GM08714 (cell line): Measurements from ENCODE around the gene TMEM205.
A peak's percentile ranks its signal among the peaks of the same experiment; 100 is the strongest.
"Not testable (repeated sequence)": the region's sequence is repeated elsewhere in the genome, so short reads cannot be mapped to it uniquely, and the experiment has no call there.

Experiments
- H3K4me3 ChIP-seq: fragments of 200-500 bp; sonication (Bioruptor generic); 2 replicates; pipeline ENCODE4 v1.5.1; 2014; ENCODE audit warnings: mild to moderate bottlenecking, low read length, inconsistent platforms
- ZNF274 ChIP-seq: IDR thresholded peaks from 2 replicates; pipeline ENCODE4 v1.6.1; 2012; ENCODE audit warnings: mild to moderate bottlenecking, low read depth, low read length

The TMEM205 gene

GRCh38 chr19:11338121-11338520, 7.9 kb downstream of the TMEM205 start:
- no peak for TF ChIP-seq ZNF274
- no peak overlapping the region for H3K4me3 ChIP-seq

GRCh38 chr19:11337080-11337479, 9.0 kb downstream of the TMEM205 start:
- H3K4me3 ChIP-seq = no peak overlapping the region
- no peak for TF ChIP-seq ZNF274

- no peak overlapping the region for H3K4me3 ChIP-seq
- TF ChIP-seq ZNF274 = no peak
Measured at GRCh38 chr19:11335449-11336146, 10.5 kb downstream of the TMEM205 start.

- not testable (repeated sequence) for H3K4me3 ChIP-seq
Measured at GRCh38 chr19:11333838-11334237, 12.2 kb downstream of the TMEM205 start.

GRCh38 chr19:11332822-11333221, 13.2 kb downstream of the TMEM205 start:
- no peak overlapping the region for H3K4me3 ChIP-seq
- TF ChIP-seq ZNF274 = no peak

GRCh38 chr19:11331502-11331901, 14.6 kb downstream of the TMEM205 start:
- TF ChIP-seq ZNF274 = no peak
- no peak overlapping the region for H3K4me3 ChIP-seq

- no peak overlapping the region for H3K4me3 ChIP-seq
- TF ChIP-seq ZNF274 = no peak
Measured at GRCh38 chr19:11330127-11330526, 15.9 kb downstream of the TMEM205 start.

GRCh38 chr19:11325544-11325943, 20.5 kb downstream of the TMEM205 start:
- no peak for TF ChIP-seq ZNF274
- no peak overlapping the region for H3K4me3 ChIP-seq

- TF ChIP-seq ZNF274 = no peak
- no peak overlapping the region; the same call in 1 of the 2 replicates for H3K4me3 ChIP-seq
Measured at GRCh38 chr19:11324748-11325389, 21.2 kb downstream of the TMEM205 start.

GRCh38 chr19:11324079-11324661, 21.9 kb downstream of the TMEM205 start:
- H3K4me3 ChIP-seq = peak overlapping the region; percentile 11; the same call in 1 of the 2 replicates
- no peak for TF ChIP-seq ZNF274

- no peak for TF ChIP-seq ZNF274
- H3K4me3 ChIP-seq = peak overlapping the region; percentile 11; the same call in 1 of the 2 replicates
Measured at GRCh38 chr19:11323601-11324078, 22.4 kb downstream of the TMEM205 start.

- no peak overlapping the region for H3K4me3 ChIP-seq
- TF ChIP-seq ZNF274 = no peak
Measured at GRCh38 chr19:11322269-11323024, 23.6 kb downstream of the TMEM205 start.

- no peak for TF ChIP-seq ZNF274
- H3K4me3 ChIP-seq = no peak overlapping the region
Measured at GRCh38 chr19:11321191-11322126, 24.6 kb downstream of the TMEM205 start.

- H3K4me3 ChIP-seq = not testable (repeated sequence)
Measured at GRCh38 chr19:11320278-11320995, 25.6 kb downstream of the TMEM205 start.
